ENCODE results near the gene TMC8.
A peak's percentile ranks its signal among the peaks of the same experiment; 100 is the strongest.
"Not testable (repeated sequence)": the region's sequence is repeated elsewhere in the genome, so short reads cannot be mapped to it uniquely, and the experiment has no call there.

The TMC8 gene

DNA sequence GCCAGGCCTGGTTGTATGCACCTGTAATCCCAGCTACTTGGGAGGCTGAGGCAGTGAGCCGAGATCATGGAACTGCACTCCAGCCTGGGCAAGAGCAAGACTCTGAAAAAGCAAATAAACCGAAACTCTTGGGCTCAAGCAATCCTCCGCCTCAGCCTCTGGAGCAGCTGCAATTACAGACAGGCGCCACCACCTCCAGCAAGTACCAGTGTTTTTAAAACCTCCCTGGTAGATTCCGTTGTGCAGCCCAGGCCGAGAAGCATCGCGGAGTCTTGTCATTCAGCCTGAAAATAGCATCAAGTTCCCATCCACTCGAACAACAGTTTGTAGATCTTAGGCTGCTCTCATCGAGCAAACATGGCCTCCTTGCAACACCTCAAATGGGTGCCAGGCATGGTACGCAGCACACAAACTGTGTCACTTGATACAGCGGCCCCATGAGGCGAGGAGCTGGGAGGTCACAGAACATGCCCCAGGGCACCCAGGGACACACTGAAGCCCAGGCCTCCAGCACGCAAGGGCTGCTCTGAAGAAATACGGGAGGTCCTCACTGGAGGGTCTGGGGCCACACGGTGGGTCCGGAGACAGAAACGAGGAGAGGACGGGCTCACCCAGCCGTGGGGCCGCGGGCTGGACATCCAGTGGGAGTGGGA lies 20.1 kb upstream of the TMC8 start:
- peak; percentile 27 for DNase-seq (ENCODE audit: low read depth, low spot score)

DNA sequence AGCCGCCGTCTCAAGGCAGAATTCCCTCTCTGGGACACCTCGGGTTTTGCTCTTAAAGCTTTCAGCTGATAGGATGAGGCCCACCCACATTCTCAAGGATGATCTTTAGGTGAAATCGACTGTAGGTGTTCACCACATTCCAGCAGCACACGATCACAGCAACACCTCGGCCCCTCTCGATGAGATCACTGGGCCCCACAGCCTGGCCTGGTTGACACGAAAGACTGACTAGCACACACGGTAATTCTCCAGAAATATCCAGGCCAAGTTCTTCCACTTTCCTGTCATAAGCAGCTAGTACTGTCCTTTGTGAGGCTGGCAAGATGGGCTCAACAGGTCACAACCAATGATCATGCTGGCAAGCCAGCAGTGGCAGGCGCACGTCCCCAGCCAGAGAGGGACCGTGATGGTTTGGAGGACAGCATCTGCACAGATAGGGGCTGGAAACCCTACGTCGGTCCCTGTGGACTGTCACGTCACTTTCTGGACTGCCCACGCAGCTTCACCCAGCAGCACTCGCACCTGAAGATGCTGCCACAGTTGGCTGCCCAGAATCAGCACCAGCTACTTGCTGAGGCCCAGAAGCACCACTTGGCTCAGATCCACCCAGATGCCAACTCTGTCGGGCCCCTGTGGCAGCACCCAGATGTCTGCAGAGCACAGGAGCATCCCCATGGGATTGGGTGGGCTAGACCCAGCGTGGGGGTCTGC lies 19.4 kb upstream of the TMC8 start:
- no peak for DNase-seq (ENCODE audit: low read depth, low spot score)

DNA sequence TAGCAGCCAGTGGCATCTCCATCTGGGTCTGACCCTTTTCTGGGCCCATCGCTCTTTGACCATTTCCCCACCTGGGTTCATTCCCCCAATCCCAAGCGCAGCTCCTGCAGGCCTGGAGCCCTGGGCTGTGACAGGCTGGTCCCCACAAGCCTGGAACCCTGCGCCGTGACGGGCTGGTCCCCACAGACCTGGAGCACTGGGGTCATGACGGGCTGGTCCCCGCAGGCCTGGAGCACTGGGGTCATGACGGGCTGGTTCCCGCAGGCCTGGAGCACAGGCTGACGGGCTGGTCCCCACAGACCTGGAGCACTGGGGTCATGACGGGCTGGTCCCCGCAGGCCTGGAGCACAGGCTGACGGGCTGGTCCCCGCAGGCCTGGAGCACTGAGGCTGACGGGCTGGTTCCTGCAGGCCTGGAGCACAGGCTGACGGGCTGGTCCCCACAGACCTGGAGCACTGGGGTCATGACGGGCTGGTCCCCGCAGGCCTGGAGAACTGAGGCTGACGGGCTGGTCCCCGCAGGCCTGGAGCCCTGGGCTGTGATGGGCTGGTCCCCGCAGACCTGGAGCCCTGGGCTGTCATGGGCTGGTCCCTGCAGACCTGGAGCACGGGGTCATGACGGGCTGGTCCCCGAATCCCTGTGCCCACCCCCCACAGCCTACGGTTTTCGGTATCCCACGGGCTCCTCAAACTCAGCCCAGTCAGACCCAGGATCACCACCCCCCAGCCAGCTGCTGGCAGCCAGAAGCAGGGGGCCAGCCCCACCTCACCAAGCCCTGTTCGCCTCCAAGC lies 18.6 kb upstream of the TMC8 start:
- no peak for DNase-seq (ENCODE audit: low read depth, low spot score)

DNA sequence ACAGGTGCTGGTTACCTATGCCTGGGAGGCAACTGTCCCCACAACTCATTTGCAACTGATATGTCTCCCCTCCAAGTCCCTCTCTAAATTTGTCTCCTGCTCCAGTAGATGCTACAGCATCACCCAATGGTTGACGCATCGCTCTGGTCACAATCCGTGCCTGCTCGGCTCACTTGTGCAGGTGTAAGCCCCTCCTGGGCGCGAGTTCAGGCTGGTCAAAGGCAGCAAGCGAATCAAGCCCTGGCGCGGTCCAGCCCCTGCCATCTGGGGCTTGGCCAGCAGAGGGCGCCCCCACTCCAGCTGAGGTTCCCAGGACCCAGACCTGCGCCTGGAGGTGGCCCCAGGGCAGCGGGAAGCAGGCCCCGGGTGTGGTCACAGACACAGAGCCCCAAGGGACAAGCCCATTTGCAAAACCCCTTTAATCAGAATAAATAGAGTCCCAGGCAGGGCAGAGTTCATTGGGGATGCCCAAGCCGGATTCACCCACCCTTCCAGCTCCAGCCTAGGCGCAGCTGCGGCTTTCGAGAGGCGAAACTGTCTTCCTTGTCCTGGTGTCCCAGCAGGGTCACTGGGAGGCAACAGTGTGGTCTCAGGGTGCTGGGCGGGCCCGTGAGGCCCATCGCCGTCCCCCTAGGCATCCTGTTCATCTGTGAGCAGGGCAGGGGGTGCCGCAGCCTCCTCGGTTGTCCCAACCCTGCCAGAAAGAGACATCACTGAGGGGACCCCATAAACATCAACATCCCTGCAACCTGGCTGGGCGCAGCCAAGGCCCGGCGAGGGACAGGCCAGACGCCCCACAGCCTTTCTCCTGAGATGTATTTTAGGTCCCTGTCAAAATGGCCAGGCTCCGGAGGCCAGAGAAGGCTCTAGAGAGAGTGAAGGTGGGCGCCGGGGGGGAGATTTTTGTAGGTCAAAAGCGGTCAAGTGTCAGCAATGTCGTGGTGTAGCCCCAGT lies 17.8 kb upstream of the TMC8 start:
- DNase-seq (ENCODE audit: low read depth, low spot score): peak; percentile 94

DNA sequence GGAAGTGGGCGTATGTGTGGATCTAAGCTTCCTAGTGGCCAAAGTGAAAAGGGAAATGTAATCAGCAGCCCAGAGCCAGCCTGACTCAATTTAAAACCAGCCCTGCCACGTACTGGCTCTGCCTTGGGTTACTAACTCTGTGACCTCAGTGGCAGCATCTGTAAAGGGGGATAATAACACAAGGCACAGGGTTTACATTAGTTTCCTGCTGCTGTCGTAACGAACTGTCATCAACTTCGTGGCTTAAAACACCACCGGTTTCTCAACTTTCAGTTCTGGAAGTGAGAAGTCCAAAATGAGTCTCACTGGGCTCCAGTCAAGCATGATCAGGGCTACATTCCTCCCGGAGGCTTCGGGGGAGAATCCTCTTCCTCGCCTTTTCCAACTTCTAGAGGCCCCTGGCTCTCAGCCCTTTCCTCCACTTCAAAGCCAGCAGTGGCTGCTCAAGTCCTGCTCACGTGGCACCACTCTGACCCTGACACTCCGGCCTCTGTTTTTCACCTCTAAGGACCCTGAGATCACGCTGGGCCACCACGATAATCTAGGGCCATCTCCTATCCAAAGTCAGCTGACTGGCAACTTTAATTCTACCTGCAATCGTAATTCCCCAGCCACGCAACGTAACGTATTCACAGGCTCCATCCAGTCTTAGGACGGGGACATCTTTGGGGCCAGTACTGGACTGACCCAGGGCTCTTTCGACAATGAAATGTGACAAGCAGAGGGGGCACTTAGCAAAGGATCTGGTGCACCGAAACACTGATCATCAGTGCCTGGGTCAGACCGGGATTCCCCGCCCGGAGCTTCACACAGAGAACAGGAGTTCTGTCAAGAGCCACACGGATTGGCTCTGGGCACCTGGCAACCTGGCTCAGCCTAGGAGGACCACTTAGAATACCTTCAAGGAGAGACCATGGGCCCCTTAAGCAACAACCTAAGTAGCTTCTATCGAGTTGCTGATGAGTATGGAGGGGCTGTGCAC lies 16.5 kb upstream of the TMC8 start:
- no peak for DNase-seq (ENCODE audit: low read depth, low spot score)

DNA sequence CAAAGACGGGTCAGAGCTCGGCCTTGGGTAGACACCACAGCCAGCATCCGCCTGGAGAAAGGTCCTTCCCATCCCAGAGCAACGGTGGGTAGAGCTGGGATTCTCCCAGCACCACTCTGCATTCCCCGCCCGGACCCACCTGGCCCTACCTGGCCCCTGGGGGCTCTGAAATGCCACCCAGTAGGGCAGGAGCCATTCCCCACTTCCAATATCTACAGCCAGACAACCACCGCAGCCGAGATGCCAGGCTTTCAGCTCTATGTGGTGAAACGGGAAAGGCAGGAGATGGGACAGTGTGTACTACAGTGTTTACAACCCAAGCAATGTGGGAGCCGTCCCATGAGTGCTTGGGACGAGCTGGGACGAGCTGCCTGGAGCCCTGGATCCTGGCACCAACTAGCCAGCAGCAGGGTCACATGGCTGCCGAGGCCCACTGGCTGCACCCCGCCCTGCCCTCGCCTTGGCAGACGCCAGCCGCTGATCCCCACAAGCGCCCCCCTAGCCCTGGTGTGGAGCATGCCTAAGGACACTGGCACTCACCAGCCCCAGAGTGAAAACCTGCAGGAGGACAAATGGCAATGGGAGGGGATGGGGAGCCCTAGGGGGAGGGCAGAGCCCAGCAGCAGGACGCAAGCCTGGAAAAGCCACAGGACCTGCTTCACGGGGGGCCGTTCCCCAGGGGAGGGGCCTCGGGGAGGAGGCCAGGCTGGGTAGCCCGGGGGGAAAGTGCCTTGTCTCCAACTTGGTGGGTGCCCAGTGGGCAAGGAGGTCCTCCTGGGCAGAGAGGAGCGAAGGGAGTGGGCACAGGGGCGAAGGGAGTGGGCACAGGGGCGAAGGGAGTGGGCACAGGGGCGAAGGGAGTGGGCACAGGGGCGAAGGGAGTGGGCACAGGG lies 15.5 kb upstream of the TMC8 start:
- no peak for DNase-seq (ENCODE audit: low read depth, low spot score)

DNA sequence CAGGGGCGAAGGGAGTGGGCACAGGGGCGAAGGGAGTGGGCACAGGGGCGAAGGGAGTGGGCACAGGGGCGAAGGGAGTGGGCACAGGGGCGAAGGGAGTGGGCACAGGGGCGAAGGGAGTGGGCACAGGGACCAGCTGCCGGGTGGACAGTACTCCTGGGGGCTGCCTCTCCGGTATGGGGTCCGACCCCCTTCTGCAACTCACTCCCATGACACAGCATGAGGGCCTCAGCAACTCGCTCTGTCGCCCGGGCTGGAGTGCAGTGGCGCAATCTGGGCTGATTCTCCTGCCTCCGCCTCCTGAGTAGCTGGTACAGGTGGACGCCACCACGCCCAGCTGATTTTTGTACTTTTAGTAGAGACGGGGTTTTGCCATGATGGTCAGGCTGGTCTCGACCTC lies 14.8 kb upstream of the TMC8 start:
- DNase-seq (ENCODE audit: low read depth, low spot score): not testable (repeated sequence)

DNA sequence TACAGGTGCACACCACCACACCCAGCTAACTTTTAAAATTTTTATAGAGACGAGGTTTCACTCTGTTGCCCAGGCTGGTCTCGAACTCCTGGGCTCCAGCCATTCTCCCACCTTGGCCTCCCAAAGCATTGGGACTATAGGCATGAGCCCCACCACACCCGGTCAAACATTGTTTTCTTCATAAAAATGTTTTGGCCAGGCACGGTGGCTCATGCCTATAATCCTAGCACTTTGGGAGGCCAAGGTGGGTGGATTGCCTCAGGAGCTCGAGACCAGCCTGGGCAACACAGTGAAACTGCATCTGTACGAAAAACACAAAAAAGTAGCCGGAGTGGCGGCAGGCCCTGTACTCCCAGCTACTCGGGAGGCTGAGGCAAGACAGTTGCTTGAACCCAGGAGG lies 14.2 kb upstream of the TMC8 start:
- DNase-seq (ENCODE audit: low read depth, low spot score): no peak

DNA sequence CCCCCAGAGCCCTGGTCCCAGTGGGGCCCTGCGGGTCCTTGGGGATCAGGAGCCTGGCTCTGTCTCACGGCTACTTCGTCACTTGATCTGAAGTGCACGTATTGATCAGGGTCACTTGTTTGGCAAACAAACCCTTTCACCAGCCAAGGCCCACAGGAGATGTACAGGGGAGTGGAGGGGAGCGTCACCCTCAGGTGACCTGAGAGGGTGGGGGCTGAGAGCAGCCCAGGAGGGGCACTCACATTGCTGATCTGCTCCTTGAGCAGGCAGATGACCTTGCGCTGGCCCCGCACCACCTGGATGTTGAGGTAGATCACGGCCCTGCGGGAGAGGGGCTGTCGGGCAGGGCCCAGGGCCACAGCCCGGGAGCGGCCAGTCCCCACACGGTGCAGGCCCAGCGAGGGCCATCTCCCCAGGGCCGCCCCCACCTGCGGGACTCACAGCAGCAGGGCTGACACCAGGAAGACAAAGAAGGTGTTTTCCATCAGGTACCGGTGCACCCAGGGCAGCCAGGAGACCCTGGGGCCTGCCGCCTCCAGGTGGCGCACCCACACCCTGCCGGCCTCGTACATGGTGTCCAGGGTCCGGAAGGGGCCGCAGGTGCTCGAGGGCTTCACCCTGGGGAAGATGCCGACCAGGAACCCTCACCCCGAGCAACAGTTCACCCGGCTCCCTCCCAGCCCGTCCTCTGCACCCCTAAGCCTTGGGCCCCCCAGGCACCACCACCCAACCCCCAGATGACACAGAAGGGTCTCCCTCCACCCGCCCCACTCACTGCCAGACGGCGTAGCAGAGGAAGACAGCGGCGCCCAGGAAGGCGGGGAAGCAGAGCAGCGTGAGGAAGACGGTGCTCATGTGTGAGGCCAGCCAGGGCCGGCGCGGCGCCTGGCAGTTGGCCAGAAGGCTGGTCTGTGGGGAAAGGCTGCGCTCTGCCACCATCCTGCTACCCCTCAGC lies 13.3 kb upstream of the TMC8 start:
- peak; percentile 66 for DNase-seq (ENCODE audit: low read depth, low spot score)

DNA sequence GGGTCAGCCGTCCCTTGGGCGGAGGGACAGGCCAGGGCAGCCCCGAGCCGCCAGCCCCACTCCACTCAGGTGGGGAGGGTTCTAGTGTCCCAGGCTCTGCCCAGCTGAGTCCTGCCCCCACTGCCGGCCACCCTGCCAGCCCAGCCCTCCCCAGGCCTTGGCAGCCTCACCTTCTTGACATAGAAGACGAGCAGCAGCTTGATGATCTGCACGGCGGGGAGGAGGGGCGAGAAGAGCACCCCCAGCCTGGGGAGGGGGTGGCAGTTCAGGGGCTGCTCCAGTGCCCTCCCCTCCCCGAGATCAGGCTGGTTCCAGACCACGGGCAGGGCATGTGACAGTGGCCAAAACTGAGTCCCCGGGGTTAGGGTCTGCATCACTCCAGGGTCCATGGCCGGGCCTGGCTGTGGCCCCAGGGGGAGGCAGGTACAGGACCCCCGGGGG lies 11.8 kb upstream of the TMC8 start:
- DNase-seq (ENCODE audit: low read depth, low spot score): no peak

DNA sequence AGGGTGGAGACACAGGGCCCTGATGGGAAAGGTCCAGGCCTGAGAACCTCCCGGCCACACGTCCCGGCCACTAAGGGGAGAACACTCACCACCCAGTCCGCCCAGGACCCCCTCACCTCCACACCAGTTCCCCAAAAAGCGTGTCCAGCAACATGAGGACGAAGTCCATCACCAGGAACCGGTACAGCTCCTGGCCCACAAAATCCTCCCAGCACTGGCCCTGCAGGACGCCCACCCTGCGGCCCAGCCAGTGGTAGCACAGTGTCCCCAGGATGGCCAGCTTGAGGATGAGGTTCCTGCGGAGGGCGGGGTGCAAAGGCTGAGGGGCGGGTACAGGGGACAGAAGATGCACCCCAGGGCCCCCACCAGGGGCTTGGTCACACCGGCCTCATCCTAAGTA lies 10.0 kb upstream of the TMC8 start:
- no peak for DNase-seq (ENCODE audit: low read depth, low spot score)

DNA sequence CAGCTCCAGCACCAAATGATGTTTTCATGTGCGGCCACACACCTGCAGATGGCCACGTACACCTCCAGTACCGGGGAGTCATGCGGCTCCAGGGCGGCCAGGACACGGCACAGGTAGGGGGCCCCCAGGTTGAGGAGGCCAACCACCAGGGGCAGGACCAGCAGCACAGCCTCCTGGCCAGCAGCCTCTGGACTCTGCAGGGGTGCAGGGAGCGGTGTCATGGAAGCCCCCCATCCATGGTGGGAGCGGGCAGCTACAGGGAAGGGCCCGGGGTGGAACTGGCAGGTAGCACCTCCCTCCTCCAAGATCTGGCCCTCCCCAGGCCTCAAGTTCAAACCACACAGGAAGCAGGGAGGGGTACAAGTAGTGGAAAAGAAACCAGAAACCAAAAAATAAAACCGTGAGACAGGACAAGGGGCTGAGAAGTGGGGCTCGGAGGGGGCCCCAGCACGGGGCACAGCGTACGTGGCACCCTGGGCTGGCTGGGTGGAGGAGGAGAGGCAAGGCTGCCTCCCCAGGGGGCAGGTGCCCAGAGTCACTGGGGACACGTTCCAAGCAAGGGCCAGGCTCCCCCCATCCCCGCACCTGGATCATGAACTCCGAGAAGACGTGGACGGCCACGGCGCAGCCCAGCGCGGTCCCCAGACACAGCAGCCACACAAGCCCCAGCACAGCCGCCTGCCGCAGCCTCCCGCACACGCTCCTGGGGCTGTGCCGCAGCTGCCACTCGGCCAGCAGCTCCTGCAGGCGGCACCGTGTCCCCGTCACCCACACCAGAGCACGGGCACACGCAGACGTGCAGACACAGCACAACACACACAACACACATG lies 9.4 kb upstream of the TMC8 start:
- DNase-seq (ENCODE audit: low read depth, low spot score): no peak

DNA sequence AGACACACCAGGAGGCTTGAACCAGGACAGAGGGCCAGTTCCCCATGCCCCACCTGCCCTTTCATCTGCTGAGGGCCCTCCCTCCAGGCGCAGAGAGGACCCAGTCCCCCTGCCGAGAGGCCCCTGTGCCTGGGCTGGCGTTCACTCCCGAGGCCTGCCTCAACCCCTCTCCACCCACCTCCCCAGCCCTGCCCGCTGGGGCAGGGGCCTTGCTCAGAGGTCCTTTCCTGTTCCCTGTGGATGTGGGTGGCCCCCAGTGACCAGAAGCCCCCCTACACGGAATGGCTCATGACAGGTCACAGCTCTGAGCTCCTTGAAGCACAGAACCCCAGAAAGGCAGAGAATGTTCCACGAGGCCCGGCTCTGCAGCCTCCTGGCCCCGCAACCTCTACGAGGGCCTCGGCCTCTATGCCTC lies 8.8 kb upstream of the TMC8 start:
- no peak for DNase-seq (ENCODE audit: low read depth, low spot score)

DNA sequence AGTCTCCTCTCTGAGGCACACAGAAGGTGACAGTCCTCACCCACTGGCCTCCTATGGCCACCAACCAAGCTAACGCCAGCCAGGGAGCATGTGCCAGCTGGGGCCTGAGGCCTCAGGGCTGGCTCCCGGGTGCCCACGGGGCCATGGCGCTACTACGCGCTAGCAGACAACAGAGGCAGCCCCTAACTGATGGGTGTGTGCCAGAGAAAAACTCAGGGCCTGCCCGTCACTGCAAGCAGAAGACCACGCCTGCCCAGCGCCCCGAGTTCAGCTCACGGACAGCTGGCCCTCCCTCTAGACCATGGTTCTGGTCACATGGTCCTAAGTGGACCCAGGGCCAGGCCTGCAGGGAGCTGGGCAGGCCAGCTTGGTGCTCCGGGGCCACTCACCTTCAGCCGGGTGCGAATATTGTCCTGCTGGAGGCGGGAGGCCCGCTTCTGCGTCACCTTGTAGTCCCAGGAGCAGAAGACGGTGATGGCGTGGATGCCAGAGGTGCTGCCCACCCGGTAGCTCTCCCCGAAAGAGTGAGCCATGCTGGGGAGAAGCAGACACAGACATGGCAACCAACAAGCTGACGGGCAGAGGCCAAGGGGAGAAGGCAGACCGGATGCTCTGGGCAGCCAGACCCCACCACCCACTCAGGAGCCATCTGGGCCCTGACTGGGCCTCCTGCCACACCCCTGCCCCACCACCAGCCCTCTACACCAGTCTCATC lies 8.2 kb upstream of the TMC8 start:
- no peak for DNase-seq (ENCODE audit: low read depth, low spot score)

DNA sequence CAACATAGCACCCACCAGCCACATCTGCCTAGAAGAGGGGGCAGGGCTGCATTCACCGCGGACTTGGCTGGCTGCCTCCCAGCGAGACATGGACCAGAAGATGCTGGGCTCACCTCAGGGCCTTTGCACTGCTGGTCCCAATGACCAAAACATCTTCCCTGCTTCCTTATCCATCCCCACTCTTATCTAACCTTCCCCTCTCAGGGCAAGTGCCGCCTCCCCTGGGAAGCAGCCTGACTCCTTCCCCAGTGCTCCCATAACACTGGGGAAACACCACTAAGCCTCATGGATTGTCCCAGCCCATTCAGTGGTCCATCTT lies 7.7 kb upstream of the TMC8 start:
- DNase-seq (ENCODE audit: low read depth, low spot score): no peak

DNA sequence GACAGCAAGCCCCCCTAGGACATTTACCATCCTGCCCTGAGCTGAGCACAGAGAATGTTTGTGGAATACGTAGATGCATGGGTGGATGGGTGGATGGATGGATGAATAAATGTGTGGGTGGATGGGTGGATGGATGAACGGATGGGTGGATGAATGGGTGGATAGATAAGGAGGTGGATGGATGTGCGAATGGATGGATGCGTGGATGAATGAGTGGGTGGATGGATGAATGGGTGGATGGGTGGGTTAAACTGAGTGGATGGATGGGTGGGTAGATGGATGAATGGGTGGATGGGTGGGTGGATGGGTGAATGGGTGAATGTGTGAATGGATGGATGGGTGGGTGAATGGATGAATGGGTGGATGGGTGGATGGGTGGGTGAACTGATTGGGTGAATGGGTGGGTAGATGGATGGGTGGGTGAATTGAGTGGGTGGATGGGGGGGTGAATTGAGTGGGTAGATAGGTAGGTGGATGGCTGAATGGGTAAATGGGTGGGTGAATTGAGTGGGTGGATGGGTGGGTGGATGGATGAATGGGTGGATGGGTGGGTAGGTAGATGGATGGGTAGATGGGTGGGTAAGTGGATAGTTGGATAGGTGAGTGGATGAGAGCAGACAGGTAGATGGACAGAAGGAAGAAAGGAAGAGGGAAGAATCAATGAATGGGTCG lies 7.2 kb upstream of the TMC8 start:
- DNase-seq (ENCODE audit: low read depth, low spot score): no peak
